Activated T-cell treated with anti-CD3 and anti-CD28 coated beads for 48 hours (primary cell): ENCODE data around the gene PEX10.

Source experiments
- DNase-seq: peaks from one replicate; pipeline ENCODE4 v3.0.0-alpha.2; 2020; ENCODE audit warnings: low read depth

PEX10 gene

GRCh38 chr1:2425892-2426291 is 13.5 kb upstream of the PEX10 start:
- no peak for DNase-seq

- DNase-seq, result no peak
Measured at GRCh38 chr1:2422523-2422922, 10.2 kb upstream of the PEX10 start.

- no peak for DNase-seq
Measured at GRCh38 chr1:2419416-2419815, 7.1 kb upstream of the PEX10 start.

GRCh38 chr1:2418791-2419320 is 6.5 kb upstream of the PEX10 start:
- no peak for DNase-seq

- no peak for DNase-seq
Measured at GRCh38 chr1:2417833-2418225, 5.5 kb upstream of the PEX10 start.

- no peak for DNase-seq
Measured at GRCh38 chr1:2417083-2417832, 4.9 kb upstream of the PEX10 start.

- DNase-seq, result no peak
Measured at GRCh38 chr1:2416403-2416802, 4.0 kb upstream of the PEX10 start.

GRCh38 chr1:2415801-2416208 is 3.4 kb upstream of the PEX10 start:
- DNase-seq, result peak; percentile 40

GRCh38 chr1:2415337-2415736 is 3.0 kb upstream of the PEX10 start:
- DNase-seq, result no peak

GRCh38 chr1:2414297-2414958 is 2.1 kb upstream of the PEX10 start:
- DNase-seq, result peak; percentile 77

GRCh38 chr1:2413495-2414296 is 1.3 kb upstream of the PEX10 start:
- peak; percentile 23 for DNase-seq

GRCh38 chr1:2412773-2413494 is 570 bp upstream of the PEX10 start:
- peak; percentile 21 for DNase-seq

- DNase-seq, result no peak
Measured at GRCh38 chr1:2411801-2412394, 466 bp downstream of the PEX10 start.

- no peak for DNase-seq
Measured at GRCh38 chr1:2409745-2410144, 2.6 kb downstream of the PEX10 start.

- no peak for DNase-seq
Measured at GRCh38 chr1:2408859-2409276, 3.5 kb downstream of the PEX10 start.

- no peak for DNase-seq
Measured at GRCh38 chr1:2408456-2408855, 3.9 kb downstream of the PEX10 start.

GRCh38 chr1:2407991-2408275 is 4.4 kb downstream of the PEX10 start:
- no peak for DNase-seq

GRCh38 chr1:2407166-2407990 is 5.0 kb downstream of the PEX10 start:
- no peak for DNase-seq

- DNase-seq, result no peak
Measured at GRCh38 chr1:2406451-2407041, 5.8 kb downstream of the PEX10 start.

- DNase-seq, result no peak
Measured at GRCh38 chr1:2405588-2406295, 6.6 kb downstream of the PEX10 start.
